IMR-90 (cell line): ENCODE measurements around the gene FDCSP.

ENCODE experiments used
- MAZ ChIP-seq: IDR thresholded peaks from 2 replicates; pipeline ENCODE4 v1.6.1; 2012; ENCODE audit warnings: low read depth, mild to moderate bottlenecking, low read length, improper control_type of control experiment, moderate library complexity, borderline replicate concordance
- MXI1 ChIP-seq: IDR thresholded peaks from 2 replicates; pipeline ENCODE4 v1.6.1; 2012; ENCODE audit warnings: low read depth, mild to moderate bottlenecking, low read length, moderate library complexity, borderline replicate concordance

DNA sequence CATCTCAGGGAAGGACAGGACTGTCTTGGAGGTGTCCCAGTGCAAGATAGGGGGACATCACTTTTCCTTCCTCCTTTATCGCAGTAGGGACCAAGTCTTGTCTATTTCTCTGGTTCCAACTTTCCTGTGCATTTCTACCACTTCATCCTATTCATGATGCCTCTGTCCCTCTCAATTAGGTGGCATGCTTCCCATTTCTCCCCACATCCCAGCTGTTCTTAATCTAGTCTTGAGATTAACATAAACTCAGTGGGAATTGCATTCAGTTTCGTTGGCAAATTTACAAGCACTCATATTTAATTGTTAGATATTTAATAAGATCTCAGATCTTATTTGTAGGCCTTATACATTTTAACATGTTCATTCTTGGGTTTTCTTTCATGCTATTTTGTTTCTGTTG is 46.1 kb upstream of the FDCSP start:
- no peak for TF ChIP-seq MAZ
- TF ChIP-seq MXI1 = no peak
